Measurements from ENCODE around the gene TIGIT. TPM values are rescaled to one million over a fixed set of nuclear protein-coding genes. Genes with fewer than 3 reads are reported as not detected.

Gene TIGIT
- total and polyA plus RNA-seq, 4 donors, result 0.37 to 1.1 (median 0.52) TPM

- ATAC-seq (ENCODE audit: insufficient read depth, low FRiP score) (no peak), DNase-seq (no peak)
- Histone ChIP-seq H3K4me3 (no peak overlapping the region), H3K9me3 (ENCODE audit: control insufficient read depth in 4 of 4, insufficient read depth in 3 of 4, low read length in 3 of 4) (no peaks in the 10 kb centered on the region), H3K27ac (ENCODE audit: low read depth in 1 of 2, low read length in 1 of 2) (no peak overlapping the region), H3K4me1 (ENCODE audit: control insufficient read depth in 5 of 5, insufficient read depth in 5 of 5, low read length in 5 of 5) (no peaks in the 10 kb centered on the region), H3K36me3 (ENCODE audit: control insufficient read depth in 4 of 4, insufficient read depth in 4 of 4, low read length in 4 of 4) (no peaks in the 10 kb centered on the region), H3K27me3 (ENCODE audit: control insufficient read depth in 3 of 3, insufficient read depth in 3 of 3, low read length in 2 of 3) (no peaks in the 10 kb centered on the region), H3K9ac (ENCODE audit: insufficient read depth in 1 of 2, low read length in 2 of 2) (no peak overlapping the region)
- no peak for TF ChIP-seq CTCF (IDR thresholded peaks at IDR 0.05; ENCODE audit: control extremely low read depth, extremely low read depth)
- WGBS, 2 donors, result 79 to 90% methylated on average over 2 of the region's 2 CpGs
Observed at GRCh38 chr3:114310695-114311094, 16.9 kb downstream of the TIGIT start.

DNA sequence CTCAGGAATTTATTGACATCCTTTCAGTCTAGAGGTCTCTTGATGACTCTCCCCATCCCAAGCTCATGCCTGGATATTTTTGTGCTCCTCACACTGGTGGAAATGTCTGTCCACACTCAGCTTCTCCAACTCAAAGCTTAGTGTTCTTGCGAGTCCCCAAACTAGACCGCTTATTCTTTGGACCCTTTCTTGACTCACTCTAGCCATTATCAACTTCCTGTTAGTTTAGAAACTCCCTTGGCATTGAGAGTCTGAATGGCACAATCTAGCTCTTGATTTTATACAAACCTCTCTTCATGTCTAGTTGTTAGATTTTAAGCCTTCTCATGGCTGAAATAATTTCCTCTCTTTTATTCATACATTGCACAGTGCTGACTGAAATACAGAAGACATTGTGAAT, 19.6 kb downstream of the TIGIT start:
- Histone ChIP-seq H3K9me3 (ENCODE audit: control insufficient read depth in 4 of 4, insufficient read depth in 3 of 4, low read length in 3 of 4) (no peaks in the 10 kb centered on the region), H3K4me3 (no peak overlapping the region), H3K9ac (ENCODE audit: insufficient read depth in 1 of 2, low read length in 2 of 2) (no peak overlapping the region), H3K36me3 (ENCODE audit: control insufficient read depth in 4 of 4, insufficient read depth in 4 of 4, low read length in 4 of 4) (no peaks in the 10 kb centered on the region), H3K27ac (ENCODE audit: low read depth in 1 of 2, low read length in 1 of 2) (no peak overlapping the region), H3K4me1 (ENCODE audit: control insufficient read depth in 5 of 5, insufficient read depth in 5 of 5, low read length in 5 of 5) (peaks cover 0 to 2% (median 0%) of the 10 kb centered on the region in 5 donors), H3K27me3 (ENCODE audit: control insufficient read depth in 3 of 3, insufficient read depth in 3 of 3, low read length in 2 of 3) (no peaks in the 10 kb centered on the region)
- 90 to 94% methylated on average over 2 of the region's 2 CpGs for WGBS, 2 donors
- no peak for DNase-seq
- ATAC-seq (ENCODE audit: insufficient read depth, low FRiP score), result no peak
- TF ChIP-seq CTCF (IDR thresholded peaks at IDR 0.05; ENCODE audit: control extremely low read depth, extremely low read depth), result no peak

- ATAC-seq (ENCODE audit: insufficient read depth, low FRiP score), result no peak
- H3K4me3 ChIP-seq, result no peak overlapping the region
- TF ChIP-seq CTCF (IDR thresholded peaks at IDR 0.05; ENCODE audit: control extremely low read depth, extremely low read depth), result no peak
- DNase-seq, result no peak
- peaks cover 0 to 2% (median 0%) of the 10 kb centered on the region in 5 donors for H3K4me1 ChIP-seq (ENCODE audit: control insufficient read depth in 5 of 5, insufficient read depth in 5 of 5, low read length in 5 of 5)
- no peaks in the 10 kb centered on the region for H3K36me3 ChIP-seq (ENCODE audit: control insufficient read depth in 4 of 4, insufficient read depth in 4 of 4, low read length in 4 of 4)
- no peak overlapping the region for H3K27ac ChIP-seq (ENCODE audit: low read depth in 1 of 2, low read length in 1 of 2)
- no peaks in the 10 kb centered on the region for H3K27me3 ChIP-seq (ENCODE audit: control insufficient read depth in 3 of 3, insufficient read depth in 3 of 3, low read length in 2 of 3)
- no peak overlapping the region for H3K9ac ChIP-seq (ENCODE audit: insufficient read depth in 1 of 2, low read length in 2 of 2)
- 90 to 100% methylated on average over 2 of the region's 2 CpGs for WGBS, 2 donors
- no peaks in the 10 kb centered on the region for H3K9me3 ChIP-seq (ENCODE audit: control insufficient read depth in 4 of 4, insufficient read depth in 3 of 4, low read length in 3 of 4)
Observed at GRCh38 chr3:114314282-114314681, 20.5 kb downstream of the TIGIT start.

DNA sequence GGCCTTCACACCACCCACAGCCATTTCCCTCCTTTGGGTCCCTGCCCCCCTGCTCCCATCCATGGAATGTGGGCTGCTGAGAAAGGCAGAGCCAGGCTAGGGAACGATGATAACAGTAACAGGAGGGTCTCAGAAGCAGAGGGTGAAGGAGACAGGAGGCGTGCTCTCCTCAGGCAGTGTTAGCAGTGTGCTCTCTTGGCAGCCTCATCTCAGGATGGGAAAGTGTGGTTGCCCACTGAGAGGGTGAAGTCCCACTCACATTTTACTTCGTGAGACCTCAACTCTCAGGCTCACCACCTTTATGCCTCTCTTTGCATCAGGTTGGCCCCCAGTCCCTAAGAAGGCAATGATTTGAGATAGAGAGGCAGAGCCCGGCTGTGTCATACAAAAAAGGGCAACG, 24.5 kb downstream of the TIGIT start:
- no peaks in the 10 kb centered on the region for H3K9me3 ChIP-seq (ENCODE audit: control insufficient read depth in 4 of 4, insufficient read depth in 3 of 4, low read length in 3 of 4)
- no peak overlapping the region for H3K9ac ChIP-seq (ENCODE audit: insufficient read depth in 1 of 2, low read length in 2 of 2)
- H3K36me3 ChIP-seq (ENCODE audit: control insufficient read depth in 4 of 4, insufficient read depth in 4 of 4, low read length in 4 of 4), result peaks cover 0 to 7% (median 1%) of the 10 kb centered on the region in 4 donors
- ATAC-seq (ENCODE audit: insufficient read depth, low FRiP score) (no peak), DNase-seq (no peak)
- no peak for TF ChIP-seq CTCF (IDR thresholded peaks at IDR 0.05; ENCODE audit: control extremely low read depth, extremely low read depth)
- no peak overlapping the region for H3K4me3 ChIP-seq
- peaks cover 0 to 4% (median 0%) of the 10 kb centered on the region in 5 donors for H3K4me1 ChIP-seq (ENCODE audit: control insufficient read depth in 5 of 5, insufficient read depth in 5 of 5, low read length in 5 of 5)
- WGBS, 2 donors, result 85 to 89% methylated on average over 5 of the region's 5 CpGs
- no peak overlapping the region for H3K27ac ChIP-seq (ENCODE audit: low read depth in 1 of 2, low read length in 1 of 2)
- H3K27me3 ChIP-seq (ENCODE audit: control insufficient read depth in 3 of 3, insufficient read depth in 3 of 3, low read length in 2 of 3), result no peaks in the 10 kb centered on the region
